OCI-LY1 (cell line): ENCODE results near the gene BCORL1.

Source experiments
- CTCF ChIP-seq: fragments of 200-600 bp; sonication (generic), shearing (Covaris generic); IDR thresholded peaks from 2 replicates; pipeline ENCODE4 v1.5.1; 2017; ENCODE audit warnings: mild to moderate bottlenecking, antibody characterized with exemption, low read length, moderate library complexity, mixed read lengths
- EZH2 ChIP-seq: fragments of 200-600 bp; sonication (generic), shearing (Covaris generic); IDR thresholded peaks from 2 replicates; pipeline ENCODE4 v1.8.0; 2017; ENCODE audit warnings: borderline replicate concordance, mixed run types, mild to moderate bottlenecking, antibody characterized with exemption, low read length, moderate library complexity, mixed read lengths

- no peak for TF ChIP-seq CTCF
- TF ChIP-seq EZH2 = no peak
Measured at GRCh38 chrX:130034178-130034577, 51.7 kb downstream of the BCORL1 start.
